Muscle of leg (tissue), 11 donors: Measurements from ENCODE around the gene DCTD. TPM values are rescaled to one million over a fixed set of nuclear protein-coding genes. Genes with fewer than 3 reads are reported as not detected.

Source experiments
- DNase-seq: peaks from one replicate; pipeline ENCODE4 v3.0.0; 2013
- H3K27ac ChIP-seq: one replicate; pipeline ENCODE4 v1.5.1; 2013; ENCODE audit warnings: mild to moderate bottlenecking, low read length, control low read depth
- H3K27me3 ChIP-seq: one replicate; pipeline ENCODE4 v1.6.1; 2013; ENCODE audit warnings: low read length; ENCODE audit not compliant: control insufficient read depth, insufficient read depth
- H3K36me3 ChIP-seq: one replicate; pipeline ENCODE4 v1.6.1; 2013; ENCODE audit warnings: low read length; ENCODE audit not compliant: control insufficient read depth, insufficient read depth
- H3K4me1 ChIP-seq: one replicate; pipeline ENCODE4 v1.6.1; 2013; ENCODE audit warnings: low read length; ENCODE audit not compliant: control insufficient read depth, insufficient read depth
- H3K4me3 ChIP-seq: one replicate; pipeline ENCODE4 v1.5.1; 2013; ENCODE audit warnings: low read length, control low read depth
- H3K9me3 ChIP-seq: replicated peaks from 2 replicates; pipeline ENCODE4 v1.6.1; 2013; ENCODE audit warnings: low read depth, low read length; ENCODE audit not compliant: control insufficient read depth
- WGBS: methylation state at CpG from one replicate; pipeline ENCODE4 v1.1.5; 2013; ENCODE audit warnings: missing lambda C conversion rate; ENCODE audit not compliant: insufficient coverage; 5-methylcytosine and 5-hydroxymethylcytosine counted together
- polyA plus RNA-seq, 8 donors: library from polyadenylated mRNA; unstranded; fragments of 120-200 nt; gene quantifications; one replicate each; pipeline versions ENCODE4 v1.2.1 to v1.2.3, GENCODE V29; 2013; ENCODE audit warnings: inconsistent platforms in 1 of 8, low replicate concordance in 1 of 8; ENCODE audit not compliant: insufficient read length in 8 of 8, insufficient read depth in 1 of 8
- total RNA-seq: library from RNA; stranded (reverse); fragments of 120-200 nt; gene quantifications from one replicate; pipeline ENCODE4 v1.2.4, GENCODE V29; 2013

The DCTD gene
- total and polyA plus RNA-seq, 9 donors, result 49.2 to 88.9 (median 75.3) TPM

- DNase-seq, result no peak
- Histone ChIP-seq H3K4me1 (peaks cover 31% of the 10 kb centered on the region), H3K36me3 (no peaks in the 10 kb centered on the region), H3K9me3 (no peaks in the 10 kb centered on the region), H3K27me3 (no peaks in the 10 kb centered on the region), H3K4me3 (no peak overlapping the region), H3K27ac (no peak overlapping the region)
- 88% methylated on average over 5 of the region's 8 CpGs for WGBS
Measured at GRCh38 chr4:182876427-182876826, 40.8 kb downstream of the DCTD start.

- no peak for DNase-seq
- Histone ChIP-seq H3K27ac (no peak overlapping the region), H3K9me3 (no peaks in the 10 kb centered on the region), H3K4me1 (peaks cover 24% of the 10 kb centered on the region), H3K4me3 (no peak overlapping the region), H3K36me3 (no peaks in the 10 kb centered on the region), H3K27me3 (no peaks in the 10 kb centered on the region)
- WGBS, result 59% methylated on average over 10 of the region's 20 CpGs
Measured at GRCh38 chr4:182875453-182876405, 41.5 kb downstream of the DCTD start.

GRCh38 chr4:182874797-182875345, 42.3 kb downstream of the DCTD start:
- Histone ChIP-seq H3K9me3 (no peaks in the 10 kb centered on the region), H3K27me3 (no peaks in the 10 kb centered on the region), H3K4me3 (no peak overlapping the region), H3K36me3 (no peaks in the 10 kb centered on the region), H3K27ac (no peak overlapping the region), H3K4me1 (peaks cover 19% of the 10 kb centered on the region)
- DNase-seq, result no peak
- WGBS, result 60% methylated on average over 1 of the region's 10 CpGs

GRCh38 chr4:182874304-182874751, 42.9 kb downstream of the DCTD start:
- no peak overlapping the region for H3K4me3 ChIP-seq
- no peaks in the 10 kb centered on the region for H3K36me3 ChIP-seq
- H3K4me1 ChIP-seq, result peaks cover 17% of the 10 kb centered on the region
- no peaks in the 10 kb centered on the region for H3K9me3 ChIP-seq
- no peak overlapping the region for H3K27ac ChIP-seq
- H3K27me3 ChIP-seq, result no peaks in the 10 kb centered on the region
- 39% methylated on average over 8 of the region's 12 CpGs for WGBS
- no peak for DNase-seq

- Histone ChIP-seq H3K36me3 (no peaks in the 10 kb centered on the region), H3K27ac (no peak overlapping the region), H3K27me3 (no peaks in the 10 kb centered on the region), H3K4me3 (no peak overlapping the region), H3K4me1 (peaks cover 11% of the 10 kb centered on the region), H3K9me3 (no peaks in the 10 kb centered on the region)
- no peak for DNase-seq
- 89% methylated on average over 9 of the region's 13 CpGs for WGBS
Measured at GRCh38 chr4:182873726-182874125, 43.5 kb downstream of the DCTD start.

- H3K27ac ChIP-seq, result no peak overlapping the region
- peaks cover 8% of the 10 kb centered on the region for H3K4me1 ChIP-seq
- no peaks in the 10 kb centered on the region for H3K27me3 ChIP-seq
- H3K4me3 ChIP-seq, result no peak overlapping the region
- no peaks in the 10 kb centered on the region for H3K9me3 ChIP-seq
- H3K36me3 ChIP-seq, result no peaks in the 10 kb centered on the region
- no peak for DNase-seq
- 81% methylated on average over 13 of the region's 15 CpGs for WGBS
Measured at GRCh38 chr4:182873289-182873688, 43.9 kb downstream of the DCTD start.

GRCh38 chr4:182872886-182873285, 44.3 kb downstream of the DCTD start:
- 89% methylated on average over 13 of the region's 13 CpGs for WGBS
- H3K27ac ChIP-seq, result no peak overlapping the region
- H3K4me1 ChIP-seq, result peaks cover 8% of the 10 kb centered on the region
- no peak overlapping the region for H3K4me3 ChIP-seq
- no peaks in the 10 kb centered on the region for H3K27me3 ChIP-seq
- no peak for DNase-seq
- H3K9me3 ChIP-seq, result no peaks in the 10 kb centered on the region
- no peaks in the 10 kb centered on the region for H3K36me3 ChIP-seq

- DNase-seq, result no peak
- Histone ChIP-seq H3K4me1 (peaks cover 14% of the 10 kb centered on the region), H3K9me3 (no peaks in the 10 kb centered on the region), H3K4me3 (no peak overlapping the region), H3K36me3 (no peaks in the 10 kb centered on the region), H3K27me3 (no peaks in the 10 kb centered on the region), H3K27ac (no peak overlapping the region)
- WGBS, result 83% methylated on average over 7 of the region's 9 CpGs
Measured at GRCh38 chr4:182871616-182872015, 45.6 kb downstream of the DCTD start.

- H3K9me3 ChIP-seq, result no peaks in the 10 kb centered on the region
- no peak overlapping the region for H3K4me3 ChIP-seq
- H3K27me3 ChIP-seq, result no peaks in the 10 kb centered on the region
- no peaks in the 10 kb centered on the region for H3K36me3 ChIP-seq
- no peak overlapping the region for H3K27ac ChIP-seq
- 86% methylated on average over 2 of the region's 4 CpGs for WGBS
- peaks cover 19% of the 10 kb centered on the region for H3K4me1 ChIP-seq
- DNase-seq, result no peak
Measured at GRCh38 chr4:182869697-182870096, 47.5 kb downstream of the DCTD start.

- no peaks in the 10 kb centered on the region for H3K9me3 ChIP-seq
- H3K36me3 ChIP-seq, result no peaks in the 10 kb centered on the region
- no peaks in the 10 kb centered on the region for H3K27me3 ChIP-seq
- H3K4me1 ChIP-seq, result peaks cover 21% of the 10 kb centered on the region
- DNase-seq, result peak; percentile 61
- H3K4me3 ChIP-seq, result no peak overlapping the region
- H3K27ac ChIP-seq, result peak overlapping the region; percentile 47
- 60% methylated on average over 1 of the region's 5 CpGs for WGBS
Measured at GRCh38 chr4:182866746-182867145, 50.4 kb downstream of the DCTD start.
